ENCODE data around the gene NUDT21. TPM values are rescaled to one million over a fixed set of nuclear protein-coding genes. Genes with fewer than 3 reads are reported as not detected.

NUDT21 gene
- total RNA-seq: 56.5 and 105 TPM in 2 replicates

DNA sequence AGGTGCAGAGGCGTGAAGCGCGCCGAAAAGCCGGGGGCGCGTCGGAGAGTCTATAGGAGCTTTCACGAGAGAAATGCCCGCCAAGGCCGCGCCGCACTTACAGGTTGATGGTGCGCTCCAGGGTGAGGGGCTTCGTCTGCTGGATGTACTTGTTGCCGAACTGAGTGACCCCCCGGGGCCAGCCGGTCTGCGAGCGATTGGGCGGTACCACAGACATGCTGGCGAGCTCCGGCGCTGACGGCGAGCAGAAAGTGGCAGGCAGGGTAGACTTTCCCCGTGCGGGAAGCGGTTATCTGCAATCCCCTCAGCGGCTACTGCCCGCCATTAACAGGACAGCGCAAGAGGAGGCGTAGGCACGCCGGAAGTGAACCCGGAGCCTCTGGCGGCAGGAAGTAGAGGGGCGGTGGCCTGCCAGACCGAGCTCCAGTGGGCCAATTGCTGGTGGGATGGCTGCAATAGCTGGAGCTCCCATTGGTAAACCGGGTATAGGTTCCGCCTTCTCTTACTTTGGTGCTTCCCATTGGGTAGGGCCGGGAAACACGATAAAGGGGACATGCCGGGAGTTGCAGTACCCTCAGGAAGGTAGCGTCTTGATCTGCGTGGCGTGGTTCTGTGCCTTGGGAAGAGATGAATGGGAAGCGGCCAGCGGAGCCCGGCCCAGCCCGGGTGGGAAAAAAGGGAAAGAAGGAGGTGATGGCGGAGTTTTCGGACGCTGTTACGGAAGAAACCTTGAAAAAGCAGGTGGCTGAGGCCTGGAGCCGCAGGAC is at the start of gene NUDT21, which contains the start of gene OGFOD1:
Gene NUDT21, minus strand, starts transcription at position 347 of the 767 bp plus-strand sequence. Its CDS starts 130 bp downstream, at position 217.
Gene OGFOD1, plus strand, starts transcription at position 569 of the 767 bp plus-strand sequence. Its CDS starts 59 bp downstream, at position 628.

DNA sequence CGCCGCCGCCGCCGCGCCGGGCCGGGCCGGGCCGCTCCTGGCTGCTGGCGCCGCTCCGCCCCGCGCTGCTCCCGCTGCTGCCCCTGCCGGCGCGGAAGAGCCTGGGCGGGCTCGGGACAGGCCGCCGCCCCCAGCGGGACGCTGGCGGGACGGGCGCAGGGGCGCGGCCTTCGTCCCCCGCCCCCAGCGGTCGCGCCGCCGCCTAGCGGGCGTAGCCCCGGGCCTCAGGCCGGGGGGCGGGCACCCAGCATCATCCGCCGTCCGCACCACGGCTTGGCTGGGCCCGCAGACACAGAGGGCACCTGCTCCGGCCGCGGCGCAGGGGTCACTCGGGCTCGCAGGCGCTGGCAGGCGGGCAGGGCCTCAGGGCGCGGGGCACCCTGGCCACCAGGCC is 25.7 kb downstream of the NUDT21 start, which contains the start of gene AMFR:
Gene AMFR, minus strand, starts transcription at position 107 of the 394 bp plus-strand sequence. CDS start 218 bp downstream, outside the sequence.

Other genes with a start within 250 kb of the NUDT21 start
- 123 and 152 TPM in 2 replicates for gene AMFR, start 25.8 kb downstream of the NUDT21 start, total RNA-seq
- 38.3 and 101 TPM in 2 replicates for gene OGFOD1, start 222 bp upstream of the NUDT21 start, total RNA-seq
- gene BBS2, start 68.7 kb upstream of the NUDT21 start, total RNA-seq: 47.3 and 61.5 TPM in 2 replicates
- gene MT4, start 113.7 kb upstream of the NUDT21 start, total RNA-seq: not detected in 2 replicates
- not detected in 2 replicates for gene MT3, start 138.2 kb upstream of the NUDT21 start, total RNA-seq
- 392 and 575 TPM in 2 replicates for gene MT2A, start 157.3 kb upstream of the NUDT21 start, total RNA-seq
- gene MT1E, start 174.4 kb upstream of the NUDT21 start, total RNA-seq: 146 and 173 TPM in 2 replicates
- 9.0 and 9.8 TPM in 2 replicates for gene MT1M, start 181.3 kb upstream of the NUDT21 start, total RNA-seq
- 15.6 and 38.3 TPM in 2 replicates for gene MT1A, start 187.3 kb upstream of the NUDT21 start, total RNA-seq
- not detected in 2 replicates for gene MT1B, start 200.6 kb upstream of the NUDT21 start, total RNA-seq
- 6.2 TPM in 1 of 2 replicates, not detected in the other for gene MT1F, start 206.6 kb upstream of the NUDT21 start, total RNA-seq
- gene MT1G, start 216.7 kb upstream of the NUDT21 start, total RNA-seq: 57.4 and 95.7 TPM in 2 replicates
- 6.9 and 10.5 TPM in 2 replicates for gene MT1H, start 218.5 kb upstream of the NUDT21 start, total RNA-seq
- gene MT1X, start 231.1 kb upstream of the NUDT21 start, total RNA-seq: 31.7 and 83.9 TPM in 2 replicates

Measured in myometrial cell (primary cell).